Measurements from ENCODE around the gene RAB11FIP3. TPM values are rescaled to one million over a fixed set of nuclear protein-coding genes. Genes with fewer than 3 reads are reported as not detected.

RAB11FIP3 gene
- total RNA-seq, 1 experiment from 2014 or later: 12.8 TPM

GRCh38 chr16:457732-458400 is 32.4 kb downstream of the RAB11FIP3 start:
- Histone ChIP-seq H3K4me1 (ENCODE audit: control insufficient read depth in 1 of 2, insufficient read depth in 2 of 2, low read length in 2 of 2) (peaks cover 4 to 5% of the 10 kb centered on the region in 2 experiments; a peak in 2 of 4 replicates), H3K9me2 (ENCODE audit: insufficient read depth) (no peaks in the 10 kb centered on the region), H3K27me3 (ENCODE audit: insufficient read depth, low read length) (no peaks in the 10 kb centered on the region), H4K20me1 (ENCODE audit: insufficient read depth) (no peaks in the 10 kb centered on the region), H3K27ac (ENCODE audit: low read depth, low read length) (no peak overlapping the region), H3K9me3 (ENCODE audit: control insufficient read depth in 1 of 2, insufficient read depth in 1 of 2, low read depth in 1 of 2, low read length in 2 of 2) (no peaks in the 10 kb centered on the region), H3K4me2 (ENCODE audit: low read length) (no peak overlapping the region), H3K4me3 (replicated peaks in 1 of 2; ENCODE audit: low read depth in 1 of 2, low read length in 2 of 2) (no peak overlapping the region), H3K36me3 (ENCODE audit: control insufficient read depth in 1 of 2, insufficient read depth in 2 of 2, low read length in 2 of 2) (no peaks in the 10 kb centered on the region), H3K9ac (ENCODE audit: low read length) (no peak overlapping the region), H2AFZ (ENCODE audit: low read depth, low read length, poor library complexity, severe bottlenecking) (no peak overlapping the region), H3K79me2 (ENCODE audit: insufficient read depth, low read length) (no peaks in the 10 kb centered on the region)
- ATAC-seq: no peak
- DNase-seq (ENCODE audit: low read depth, low spot score): no peak
- BruUV-seq (replicated peaks): no TSS peak
- ChIA-PET POLR2A (no interaction called here), CTCF (no interaction called here), RAD21 (ENCODE audit: low non-redundant PET in 1 of 2, low total read pairs in 2 of 2, uncharacterized antibody in 2 of 2, unreplicated experiment in 2 of 2) (no interaction called here)
- TF ChIP-seq ZBTB33 (IDR thresholded peaks at IDR 0.05; ENCODE audit: extremely low read depth, insufficient replicate concordance, low read length): no peak
- no peak for TF ChIP-seq JUND (IDR thresholded peaks at IDR 0.05)
- no peak for TF ChIP-seq CBX3 (IDR thresholded peaks at IDR 0.05; ENCODE audit: low read depth)
- TF ChIP-seq FOSL1 (IDR thresholded peaks at IDR 0.05; ENCODE audit: low read depth): no peak
- TF ChIP-seq POLR2AphosphoS5 (IDR thresholded peaks at IDR 0.05; ENCODE audit: low read depth, low read length): no peak
- TF ChIP-seq MAX (IDR thresholded peaks at IDR 0.05): no peak
- TF ChIP-seq ELF1 (IDR thresholded peaks at IDR 0.05; ENCODE audit: borderline replicate concordance, low read depth): no peak
- intact Hi-C loops (cut with micrococcal nuclease): no loop called here

GRCh38 chr16:459761-460160 is 34.3 kb downstream of the RAB11FIP3 start:
- RAD21 ChIA-PET (ENCODE audit: low non-redundant PET in 1 of 2, low total read pairs in 2 of 2, uncharacterized antibody in 2 of 2, unreplicated experiment in 2 of 2): no interaction called here
- no peaks in the 10 kb centered on the region for H3K27me3 ChIP-seq (ENCODE audit: insufficient read depth, low read length)
- no peaks in the 10 kb centered on the region for H3K9me3 ChIP-seq (ENCODE audit: control insufficient read depth in 1 of 2, insufficient read depth in 1 of 2, low read depth in 1 of 2, low read length in 2 of 2)
- H3K27ac ChIP-seq (ENCODE audit: low read depth, low read length): no peak overlapping the region
- H3K4me3 ChIP-seq (replicated peaks in 1 of 2; ENCODE audit: low read depth in 1 of 2, low read length in 2 of 2): no peak overlapping the region
- no peaks in the 10 kb centered on the region for H4K20me1 ChIP-seq (ENCODE audit: insufficient read depth)
- H3K4me1 ChIP-seq (ENCODE audit: control insufficient read depth in 1 of 2, insufficient read depth in 2 of 2, low read length in 2 of 2): no peaks in the 10 kb centered on the region
- CTCF ChIA-PET: no interaction called here
- H3K4me2 ChIP-seq (ENCODE audit: low read length): no peak overlapping the region
- POLR2A ChIA-PET: no interaction called here
- no peaks in the 10 kb centered on the region for H3K36me3 ChIP-seq (ENCODE audit: control insufficient read depth in 1 of 2, insufficient read depth in 2 of 2, low read length in 2 of 2)
- BruUV-seq (replicated peaks): no TSS peak
- intact Hi-C loops (cut with micrococcal nuclease): no loop called here
- no peak for DNase-seq (ENCODE audit: low read depth, low spot score)
- no peak overlapping the region for H2AFZ ChIP-seq (ENCODE audit: low read depth, low read length, poor library complexity, severe bottlenecking)
- no peaks in the 10 kb centered on the region for H3K79me2 ChIP-seq (ENCODE audit: insufficient read depth, low read length)
- no peak overlapping the region for H3K9ac ChIP-seq (ENCODE audit: low read length)
- ATAC-seq: no peak
- no peaks in the 10 kb centered on the region for H3K9me2 ChIP-seq (ENCODE audit: insufficient read depth)
- TF ChIP-seq ZBTB33 (IDR thresholded peaks at IDR 0.05; ENCODE audit: extremely low read depth, insufficient replicate concordance, low read length) (no peak), TCF7L2 (IDR thresholded peaks at IDR 0.05; ENCODE audit: borderline replicate concordance, extremely low read depth, insufficient read depth, insufficient read length) (no peak), EZH2phosphoT487 (IDR thresholded peaks at IDR 0.05; ENCODE audit: borderline replicate concordance) (no peak), POLR2A (IDR thresholded peaks at IDR 0.05; ENCODE audit: borderline replicate concordance, extremely low read depth, insufficient read depth, insufficient read length) (no peak), ZNF274 (IDR thresholded peaks at IDR 0.05; ENCODE audit: low read depth, low read length) (no peak), ATF3 (IDR thresholded peaks at IDR 0.05) (no peak), MAX (IDR thresholded peaks at IDR 0.05) (no peak), RAD21 (IDR thresholded peaks at IDR 0.05; ENCODE audit: low read depth) (no peak), FOSL1 (IDR thresholded peaks at IDR 0.05; ENCODE audit: low read depth) (no peak)
